WTC11 (cell line): Measurements from ENCODE around the gene C10orf90.

Experiments
- GTF2I ChIP-seq: fragments of 250-450 bp; sonication (Bioruptor Pico); conservative IDR thresholded peaks from 2 replicates; pipeline ENCODE4 v1.4.0; 2021; ENCODE audit warnings: mild to moderate bottlenecking
- SP1 ChIP-seq: sonication (generic); formaldehyde crosslinking; conservative IDR thresholded peaks from 2 replicates; pipeline ENCODE4 v1.8.1; 2022; ENCODE audit warnings: missing genetic modification reagents
- TEAD4 ChIP-seq: sonication (generic); formaldehyde crosslinking; IDR thresholded peaks from 2 replicates; pipeline ENCODE4 v1.8.0; 2022; ENCODE audit warnings: mild to moderate bottlenecking, missing genetic modification reagents
- USF1 ChIP-seq: sonication (generic); formaldehyde crosslinking; IDR thresholded peaks from 2 replicates; pipeline ENCODE4 v1.8.0; 2022; ENCODE audit warnings: mild to moderate bottlenecking, missing genetic modification reagents
- TF ChIP-seq, protein P1 (sequence below): fragments of 200-600 bp; IDR thresholded peaks from 2 replicates; pipeline ENCODE4 v1.8.0; 2022; ENCODE audit warnings: antibody characterized with exemption
- TF ChIP-seq, protein P2 (sequence below): sonication (generic); formaldehyde crosslinking; IDR thresholded peaks from 2 replicates; pipeline ENCODE4 v1.8.1; 2023; ENCODE audit warnings: mild to moderate bottlenecking, missing genetic modification reagents, moderate library complexity
- TF ChIP-seq, protein P3 (sequence below): sonication (generic); formaldehyde crosslinking; conservative IDR thresholded peaks from 2 replicates; pipeline ENCODE4 v1.8.1; 2022; ENCODE audit warnings: mild to moderate bottlenecking, missing genetic modification reagents

DNA sequence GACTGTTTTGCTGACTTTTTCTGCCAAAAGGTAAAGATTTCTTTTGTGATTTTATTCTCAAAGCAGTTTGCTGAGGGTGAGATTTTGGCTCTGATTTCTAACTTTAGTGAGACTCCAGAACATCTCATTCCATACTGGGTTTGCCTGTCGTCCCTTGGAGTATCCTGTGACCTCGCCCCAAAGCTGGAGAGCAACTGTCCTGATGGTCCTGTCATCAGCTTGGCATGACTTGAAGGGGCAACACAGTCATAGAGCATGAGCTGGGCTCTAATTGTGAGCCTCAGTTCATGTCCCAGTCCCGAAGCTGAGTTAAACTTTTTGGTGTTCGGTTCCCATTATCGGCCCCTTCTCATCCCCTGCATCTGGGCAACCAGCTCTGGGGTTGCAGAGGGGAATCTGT, 23.4 kb downstream of the C10orf90 start:
- TF ChIP-seq, protein P1, sequence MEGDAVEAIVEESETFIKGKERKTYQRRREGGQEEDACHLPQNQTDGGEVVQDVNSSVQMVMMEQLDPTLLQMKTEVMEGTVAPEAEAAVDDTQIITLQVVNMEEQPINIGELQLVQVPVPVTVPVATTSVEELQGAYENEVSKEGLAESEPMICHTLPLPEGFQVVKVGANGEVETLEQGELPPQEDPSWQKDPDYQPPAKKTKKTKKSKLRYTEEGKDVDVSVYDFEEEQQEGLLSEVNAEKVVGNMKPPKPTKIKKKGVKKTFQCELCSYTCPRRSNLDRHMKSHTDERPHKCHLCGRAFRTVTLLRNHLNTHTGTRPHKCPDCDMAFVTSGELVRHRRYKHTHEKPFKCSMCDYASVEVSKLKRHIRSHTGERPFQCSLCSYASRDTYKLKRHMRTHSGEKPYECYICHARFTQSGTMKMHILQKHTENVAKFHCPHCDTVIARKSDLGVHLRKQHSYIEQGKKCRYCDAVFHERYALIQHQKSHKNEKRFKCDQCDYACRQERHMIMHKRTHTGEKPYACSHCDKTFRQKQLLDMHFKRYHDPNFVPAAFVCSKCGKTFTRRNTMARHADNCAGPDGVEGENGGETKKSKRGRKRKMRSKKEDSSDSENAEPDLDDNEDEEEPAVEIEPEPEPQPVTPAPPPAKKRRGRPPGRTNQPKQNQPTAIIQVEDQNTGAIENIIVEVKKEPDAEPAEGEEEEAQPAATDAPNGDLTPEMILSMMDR = no peak
- TF ChIP-seq GTF2I (CRISPR knock-in tag) = no peak
- TF ChIP-seq, protein P2, sequence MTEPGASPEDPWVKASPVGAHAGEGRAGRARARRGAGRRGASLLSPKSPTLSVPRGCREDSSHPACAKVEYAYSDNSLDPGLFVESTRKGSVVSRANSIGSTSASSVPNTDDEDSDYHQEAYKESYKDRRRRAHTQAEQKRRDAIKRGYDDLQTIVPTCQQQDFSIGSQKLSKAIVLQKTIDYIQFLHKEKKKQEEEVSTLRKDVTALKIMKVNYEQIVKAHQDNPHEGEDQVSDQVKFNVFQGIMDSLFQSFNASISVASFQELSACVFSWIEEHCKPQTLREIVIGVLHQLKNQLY (CRISPR knock-in tag) = no peak
- TF ChIP-seq, protein P3, sequence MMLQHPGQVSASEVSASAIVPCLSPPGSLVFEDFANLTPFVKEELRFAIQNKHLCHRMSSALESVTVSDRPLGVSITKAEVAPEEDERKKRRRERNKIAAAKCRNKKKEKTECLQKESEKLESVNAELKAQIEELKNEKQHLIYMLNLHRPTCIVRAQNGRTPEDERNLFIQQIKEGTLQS = no peak
- no peak for TF ChIP-seq SP1 (CRISPR knock-in tag)
- no peak for TF ChIP-seq TEAD4 (CRISPR knock-in tag)
- TF ChIP-seq USF1 = no peak
